22Rv1 (cell line): ENCODE measurements around the gene NECAB2.

Experiments used
- ZFX ChIP-seq: fragments of 450-650 bp; IDR thresholded peaks from 2 replicates; pipeline ENCODE4 v1.6.1; 2017; ENCODE audit warnings: antibody characterized with exemption, borderline replicate concordance
- TF ChIP-seq, protein P1 (sequence below): fragments of 450-650 bp; IDR thresholded peaks from 2 replicates; pipeline ENCODE4 v1.5.1; 2017; ENCODE audit warnings: mild to moderate bottlenecking

DNA sequence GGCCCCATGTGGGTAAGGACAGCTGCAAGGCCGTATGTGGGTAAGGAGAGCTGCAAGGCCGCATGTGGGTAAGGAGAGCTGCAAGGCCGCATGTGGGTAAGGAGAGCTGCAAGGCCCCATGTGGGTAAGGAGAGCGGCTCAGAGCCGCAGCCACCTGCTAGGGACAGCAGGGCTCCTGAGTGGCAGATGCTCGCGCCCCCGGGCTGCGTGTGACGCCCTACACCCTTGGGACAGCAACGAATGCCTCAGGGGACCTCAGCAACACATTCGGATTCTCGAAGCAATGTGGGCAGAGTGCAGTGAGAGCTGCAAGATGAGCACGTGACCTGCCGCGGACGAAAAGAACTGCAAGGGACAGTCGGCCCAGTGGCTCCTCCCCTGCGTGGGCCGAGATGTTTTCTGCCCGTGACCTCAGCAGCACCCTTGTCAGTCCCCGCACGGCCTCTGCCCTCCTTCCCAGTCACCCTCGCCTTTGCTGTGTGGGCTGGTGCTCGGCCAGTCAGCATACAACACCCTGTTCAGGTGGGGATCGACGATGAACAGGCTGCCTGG is 84.1 kb downstream of the NECAB2 start:
- TF ChIP-seq, protein P1, sequence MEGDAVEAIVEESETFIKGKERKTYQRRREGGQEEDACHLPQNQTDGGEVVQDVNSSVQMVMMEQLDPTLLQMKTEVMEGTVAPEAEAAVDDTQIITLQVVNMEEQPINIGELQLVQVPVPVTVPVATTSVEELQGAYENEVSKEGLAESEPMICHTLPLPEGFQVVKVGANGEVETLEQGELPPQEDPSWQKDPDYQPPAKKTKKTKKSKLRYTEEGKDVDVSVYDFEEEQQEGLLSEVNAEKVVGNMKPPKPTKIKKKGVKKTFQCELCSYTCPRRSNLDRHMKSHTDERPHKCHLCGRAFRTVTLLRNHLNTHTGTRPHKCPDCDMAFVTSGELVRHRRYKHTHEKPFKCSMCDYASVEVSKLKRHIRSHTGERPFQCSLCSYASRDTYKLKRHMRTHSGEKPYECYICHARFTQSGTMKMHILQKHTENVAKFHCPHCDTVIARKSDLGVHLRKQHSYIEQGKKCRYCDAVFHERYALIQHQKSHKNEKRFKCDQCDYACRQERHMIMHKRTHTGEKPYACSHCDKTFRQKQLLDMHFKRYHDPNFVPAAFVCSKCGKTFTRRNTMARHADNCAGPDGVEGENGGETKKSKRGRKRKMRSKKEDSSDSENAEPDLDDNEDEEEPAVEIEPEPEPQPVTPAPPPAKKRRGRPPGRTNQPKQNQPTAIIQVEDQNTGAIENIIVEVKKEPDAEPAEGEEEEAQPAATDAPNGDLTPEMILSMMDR = no peak
- TF ChIP-seq ZFX = no peak
